ENCODE results near the gene KCTD15.

The KCTD15 gene

GRCh38 chr19:33796164-33796875 lies at the start of gene KCTD15:
KCTD15 (plus strand) TSS chr19:33796870; CDS start chr19:33800455, 3,585 bp downstream.
- peak in 1 of 2 donors; percentile 35 for DNase-seq (ENCODE audit: low read depth in 1 of 2, low spot score in 1 of 2)

GRCh38 chr19:33747273-33747672 lies 49.4 kb upstream of the KCTD15 start:
- no peak for DNase-seq (ENCODE audit: low read depth in 1 of 2, low spot score in 1 of 2)

GRCh38 chr19:33748231-33748630 lies 48.4 kb upstream of the KCTD15 start:
- DNase-seq (ENCODE audit: low read depth in 1 of 2, low spot score in 1 of 2): no peak

- DNase-seq (ENCODE audit: low read depth in 1 of 2, low spot score in 1 of 2): no peak
These were observed 47.7 kb upstream of the KCTD15 start for GRCh38 chr19:33749016-33749415.

- DNase-seq (ENCODE audit: low read depth in 1 of 2, low spot score in 1 of 2): no peak
These were observed 47.0 kb upstream of the KCTD15 start for GRCh38 chr19:33749619-33750175.

GRCh38 chr19:33750587-33751435 lies 45.9 kb upstream of the KCTD15 start:
- no peak for DNase-seq (ENCODE audit: low read depth in 1 of 2, low spot score in 1 of 2)

- DNase-seq (ENCODE audit: low read depth in 1 of 2, low spot score in 1 of 2): no peak
These were observed 45.3 kb upstream of the KCTD15 start for GRCh38 chr19:33751436-33751770.

- DNase-seq (ENCODE audit: low read depth in 1 of 2, low spot score in 1 of 2): no peak
These were observed 44.5 kb upstream of the KCTD15 start for GRCh38 chr19:33752018-33752800.

- no peak for DNase-seq (ENCODE audit: low read depth in 1 of 2, low spot score in 1 of 2)
These were observed 43.7 kb upstream of the KCTD15 start for GRCh38 chr19:33752945-33753344.

- no peak for DNase-seq (ENCODE audit: low read depth in 1 of 2, low spot score in 1 of 2)
These were observed 42.3 kb upstream of the KCTD15 start for GRCh38 chr19:33754361-33754760.

- DNase-seq (ENCODE audit: low read depth in 1 of 2, low spot score in 1 of 2): no peak
These were observed 41.3 kb upstream of the KCTD15 start for GRCh38 chr19:33755099-33756035.

- no peak for DNase-seq (ENCODE audit: low read depth in 1 of 2, low spot score in 1 of 2)
These were observed 40.5 kb upstream of the KCTD15 start for GRCh38 chr19:33756177-33756576.

GRCh38 chr19:33758541-33759013 lies 38.1 kb upstream of the KCTD15 start:
- no peak for DNase-seq (ENCODE audit: low read depth in 1 of 2, low spot score in 1 of 2)

GRCh38 chr19:33759356-33759755 lies 37.3 kb upstream of the KCTD15 start:
- DNase-seq (ENCODE audit: low read depth in 1 of 2, low spot score in 1 of 2): no peak

GRCh38 chr19:33763633-33764371 lies 32.9 kb upstream of the KCTD15 start:
- no peak for DNase-seq (ENCODE audit: low read depth in 1 of 2, low spot score in 1 of 2)

GRCh38 chr19:33766623-33767022 lies 30.0 kb upstream of the KCTD15 start:
- no peak for DNase-seq (ENCODE audit: low read depth in 1 of 2, low spot score in 1 of 2)

- DNase-seq (ENCODE audit: low read depth in 1 of 2, low spot score in 1 of 2): no peak
These were observed 28.7 kb upstream of the KCTD15 start for GRCh38 chr19:33767898-33768413.

- DNase-seq (ENCODE audit: low read depth in 1 of 2, low spot score in 1 of 2): no peak
These were observed 27.5 kb upstream of the KCTD15 start for GRCh38 chr19:33769208-33769607.

- DNase-seq (ENCODE audit: low read depth in 1 of 2, low spot score in 1 of 2): no peak
These were observed 26.6 kb upstream of the KCTD15 start for GRCh38 chr19:33770107-33770506.

All from activated CD4-positive, alpha-beta T cell treated with anti-CD3 and anti-CD28 coated beads, Interleukin-2, amount 50 U/mL, for 24 hours (primary cell).